Dermis microvascular lymphatic vessel endothelial cell (primary cell): Measurements from ENCODE around the gene PIK3CD. TPM values are rescaled to one million over a fixed set of nuclear protein-coding genes. Genes with fewer than 3 reads are reported as not detected.
"Not testable (repeated sequence)": the region's sequence is repeated elsewhere in the genome, so short reads cannot be mapped to it uniquely, and the experiment has no call there.

Experiments used
- DNase-seq, 2 donors: peaks; one replicate each; pipeline versions ENCODE4 v3.0.0 to v3.0.0-alpha.2; 2010; ENCODE audit warnings: low read depth in 2 of 2
- total RNA-seq: library from RNA; depleted of rRNA; stranded (reverse); fragments of >200 nt; gene quantifications from 2 replicates; pipeline ENCODE4 v1.2.1, GENCODE V29; 2014

The PIK3CD gene
- total RNA-seq, 1 donor from 2014 or later: 1.9 TPM

DNA sequence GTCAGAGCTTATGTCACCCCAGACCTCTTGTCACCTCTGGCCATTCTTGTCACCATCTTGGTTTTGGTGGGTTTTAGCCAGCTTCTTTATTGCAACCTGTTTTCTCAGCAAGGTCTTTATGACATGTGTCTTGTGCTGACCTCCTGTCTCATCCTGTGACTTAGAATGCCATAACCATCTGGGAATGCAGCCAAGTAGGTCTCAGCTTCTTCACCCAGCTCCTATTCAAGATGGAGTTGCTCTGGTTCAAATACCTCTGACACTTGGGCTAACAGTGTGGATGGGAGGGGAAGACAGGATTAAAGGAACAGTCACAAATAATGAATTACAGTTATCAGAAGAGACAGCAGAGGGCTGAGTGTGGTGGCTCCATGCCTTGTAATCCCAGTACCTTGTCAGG is 30.5 kb upstream of the PIK3CD start:
- no peak for DNase-seq

GRCh38 chr1:9624081-9624480 is 27.4 kb upstream of the PIK3CD start:
- DNase-seq: no peak

- not testable (repeated sequence) for DNase-seq
Observed at GRCh38 chr1:9625030-9625429, 26.5 kb upstream of the PIK3CD start.

- DNase-seq: no peak
Observed at GRCh38 chr1:9626201-9626608, 25.3 kb upstream of the PIK3CD start.

DNA sequence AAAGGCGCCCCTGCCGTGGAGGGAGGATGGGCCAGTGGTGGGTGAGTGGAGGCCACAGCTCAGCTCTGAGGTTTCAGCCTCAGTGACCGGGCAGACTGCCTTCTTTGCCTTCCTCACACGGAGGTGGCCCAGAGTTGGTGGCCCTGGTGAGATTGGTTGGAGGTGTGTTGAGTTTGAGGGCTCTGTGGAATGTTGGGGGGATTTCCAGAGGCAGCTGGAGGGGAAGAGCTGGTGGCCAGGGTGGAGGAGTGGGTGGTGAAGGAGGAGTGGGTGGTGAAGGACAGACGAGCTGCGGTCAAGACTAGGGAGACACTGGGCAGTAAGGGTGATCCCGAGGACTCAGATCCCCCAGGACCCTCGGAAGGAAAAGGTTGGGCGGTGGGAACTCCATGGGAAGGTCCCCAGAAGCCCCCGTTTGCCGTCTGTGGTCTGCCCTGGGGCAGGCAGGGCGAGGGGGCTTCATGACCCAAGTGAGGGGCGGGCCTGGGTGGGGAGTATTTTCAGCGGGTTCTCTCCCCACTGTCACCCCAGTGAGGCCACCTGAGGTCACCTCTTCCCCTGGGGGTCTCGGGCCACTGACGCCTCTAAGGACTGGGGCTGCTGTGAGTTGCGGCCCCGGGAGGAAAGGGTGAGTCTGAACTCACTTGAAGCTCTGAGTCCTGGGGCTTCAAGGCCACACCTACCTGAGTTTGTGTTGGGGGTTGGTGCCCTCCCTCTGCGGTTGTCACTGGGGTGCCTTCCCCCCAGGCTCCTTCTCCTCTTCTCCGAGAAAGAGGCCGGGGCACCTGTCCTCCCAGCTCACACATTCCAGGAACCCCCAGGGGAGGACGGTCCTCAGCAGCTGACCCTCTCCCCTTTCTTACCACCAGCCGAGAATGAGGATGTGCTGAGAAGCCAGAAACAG is 22.7 kb upstream of the PIK3CD start:
- no peak for DNase-seq

DNA sequence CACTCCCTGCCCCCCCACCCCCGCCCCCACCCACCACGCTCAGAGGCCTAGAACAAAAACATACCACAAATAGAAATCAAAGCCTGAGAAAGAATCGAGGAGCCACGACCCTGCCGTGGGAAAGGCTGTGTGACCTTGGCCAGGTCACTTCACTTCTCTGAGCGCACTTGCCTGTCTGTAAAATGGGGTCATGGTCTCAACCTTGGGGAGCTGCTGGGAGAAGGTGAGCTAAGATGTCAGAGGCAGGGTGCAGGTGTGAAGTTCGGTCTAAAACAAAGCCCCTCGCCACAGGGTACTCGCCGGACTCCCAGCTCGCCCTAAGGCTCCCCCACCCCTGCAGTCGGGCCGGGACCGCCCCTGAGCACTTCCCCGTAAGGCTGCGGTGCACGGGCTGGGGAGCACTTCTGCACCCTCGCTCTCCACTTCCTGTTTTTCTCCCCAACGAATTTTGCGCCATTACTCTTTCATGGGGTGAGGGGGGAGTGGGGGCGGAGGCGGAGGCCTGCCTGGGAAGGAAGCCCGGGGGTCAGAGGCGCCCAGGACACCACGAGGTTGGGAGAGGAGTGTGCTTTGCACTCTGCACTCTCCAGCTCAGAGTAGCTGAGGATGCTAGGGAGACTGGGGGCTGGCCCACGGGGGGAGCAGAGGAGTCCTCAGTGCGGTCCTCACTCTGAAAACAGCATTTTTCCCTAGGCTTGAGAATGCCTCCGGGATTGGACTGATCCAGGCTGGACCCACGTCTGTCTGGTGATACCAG is 21.9 kb upstream of the PIK3CD start:
- no peak for DNase-seq

- DNase-seq: no peak
Observed at GRCh38 chr1:9630331-9631111, 21.0 kb upstream of the PIK3CD start.

DNA sequence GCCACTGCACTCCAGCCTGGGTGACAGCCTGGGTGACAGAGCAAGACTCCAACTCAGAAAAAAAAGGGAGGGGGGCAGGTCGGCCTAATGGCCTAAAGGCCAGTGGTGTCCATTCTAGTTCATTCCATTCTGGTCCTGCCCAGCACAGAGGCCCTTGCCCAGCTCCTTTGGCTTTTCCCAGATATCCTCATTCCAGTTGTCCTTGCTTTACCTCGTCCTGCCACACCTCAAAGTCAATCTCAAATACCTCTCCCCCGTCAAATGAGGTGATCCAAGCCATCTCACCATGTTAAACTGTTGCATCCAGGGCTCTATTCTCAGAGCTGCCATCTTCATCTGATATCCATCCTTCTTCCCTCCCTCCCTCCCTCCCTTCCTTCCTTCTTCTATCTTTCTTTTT is 19.9 kb upstream of the PIK3CD start:
- no peak for DNase-seq

- DNase-seq: no peak
Observed at GRCh38 chr1:9633493-9633892, 18.0 kb upstream of the PIK3CD start.

- no peak for DNase-seq
Observed at GRCh38 chr1:9634582-9634981, 16.9 kb upstream of the PIK3CD start.

- no peak for DNase-seq
Observed at GRCh38 chr1:9639227-9639626, 12.3 kb upstream of the PIK3CD start.

GRCh38 chr1:9643351-9644256 is 7.9 kb upstream of the PIK3CD start:
- no peak for DNase-seq

DNA sequence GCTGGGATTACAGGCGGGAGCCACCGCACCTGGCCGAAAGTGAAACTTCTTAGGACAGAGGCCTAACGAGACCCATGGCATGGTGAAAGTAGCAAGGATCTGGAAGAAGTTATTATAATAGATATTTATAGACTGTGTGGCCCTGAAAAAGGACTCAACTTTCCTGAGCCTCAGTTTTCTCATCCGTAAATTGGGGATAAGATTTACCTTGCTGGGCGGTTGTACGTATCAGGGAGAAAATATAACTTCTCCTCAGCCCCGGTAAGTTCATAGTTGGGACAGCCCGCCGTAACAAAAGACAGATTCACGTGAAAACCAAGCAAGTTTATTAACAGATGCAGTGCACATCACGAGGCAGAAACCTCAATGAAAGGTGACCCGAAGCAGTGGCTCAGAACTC is 5.5 kb upstream of the PIK3CD start:
- DNase-seq: no peak

GRCh38 chr1:9648171-9648570 is 3.4 kb upstream of the PIK3CD start:
- DNase-seq: no peak

DNA sequence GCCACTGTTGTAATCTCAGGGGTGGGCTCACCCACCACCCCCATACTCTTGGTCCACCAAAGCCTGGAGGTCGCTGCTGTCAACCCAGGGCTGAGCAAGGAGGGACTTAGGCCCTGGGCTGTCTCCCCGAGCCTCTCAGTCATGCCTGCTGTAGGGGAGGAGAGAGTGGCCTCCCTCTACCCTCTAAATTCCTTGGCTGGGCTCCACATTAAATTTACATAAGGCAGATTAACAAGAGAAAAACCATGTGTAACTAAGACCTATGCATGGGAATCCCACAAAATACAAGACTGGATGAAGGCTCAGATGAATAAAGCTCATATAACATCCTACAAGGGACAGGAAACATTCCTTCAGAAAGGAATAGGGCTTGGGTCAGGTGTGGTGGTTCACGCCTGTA is 1.8 kb upstream of the PIK3CD start:
- DNase-seq: no peak

DNA sequence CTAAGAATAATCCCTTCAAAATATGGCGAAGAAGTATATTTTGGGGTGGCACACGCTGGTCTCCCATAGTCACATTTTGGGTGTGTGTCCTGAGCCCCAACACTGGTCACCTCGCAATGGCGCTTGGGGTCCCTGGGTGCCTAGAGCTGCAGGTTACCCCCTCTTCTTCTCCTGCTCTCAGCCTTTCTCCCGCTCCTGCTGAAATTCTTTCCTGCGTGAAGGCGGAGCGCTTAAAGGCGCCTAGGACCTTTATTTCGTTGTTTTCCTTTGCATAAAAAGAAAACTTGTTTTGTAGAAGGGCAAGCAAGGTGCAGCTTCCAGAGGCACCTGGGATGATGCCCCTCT is 339 bp upstream of the PIK3CD start:
- DNase-seq: no peak

- no peak for DNase-seq
Observed at GRCh38 chr1:9652379-9653209, 1.1 kb downstream of the PIK3CD start.

- DNase-seq: no peak
Observed at GRCh38 chr1:9653210-9653490, 1.6 kb downstream of the PIK3CD start.

DNA sequence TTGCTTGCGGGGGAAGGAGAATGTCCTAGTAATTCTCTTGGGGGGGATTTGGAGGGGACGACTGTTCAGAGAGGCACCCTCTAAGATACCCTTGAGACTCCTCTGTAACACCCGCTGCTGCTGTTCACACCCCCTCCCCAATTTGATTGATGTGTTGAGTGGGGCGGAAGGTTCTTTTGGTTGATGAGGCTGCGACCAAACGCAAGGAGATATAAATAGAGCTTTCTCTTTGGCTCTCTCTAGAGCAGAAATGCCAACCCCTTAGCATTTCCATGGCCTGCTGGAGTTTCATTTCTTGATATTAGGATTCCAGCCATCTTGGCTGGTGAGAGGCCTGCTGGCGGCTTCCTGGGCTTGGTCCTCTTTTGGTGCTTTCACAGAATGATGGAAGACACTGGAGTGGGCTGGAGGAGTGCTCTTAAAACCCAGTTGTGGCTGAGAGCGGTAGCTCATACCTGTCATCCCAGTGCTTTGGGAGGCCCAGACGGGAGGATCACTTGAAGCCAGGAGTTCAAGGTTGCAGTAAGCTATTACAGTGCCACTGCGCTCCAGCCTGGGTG is 2.0 kb downstream of the PIK3CD start:
- no peak for DNase-seq
